ENCODE results near the gene OSMR.

GRCh38 chr5:38821679-38822078 is 24.1 kb upstream of the OSMR start:
- TF ChIP-seq CTCF (conservative IDR thresholded peaks at IDR 0.05) (no peak), ZFX (IDR thresholded peaks at IDR 0.05) (no peak)

Data from C4-2B (cell line).